Measurements from ENCODE around the gene ASB1. TPM values are rescaled to one million over a fixed set of nuclear protein-coding genes. Genes with fewer than 3 reads are reported as not detected.

The ASB1 gene
- total RNA-seq, 1 experiment from 2014 or later: 46.0 TPM

GRCh38 chr2:238492840-238493239, 66.1 kb downstream of the ASB1 start:
- no peaks in the 10 kb centered on the region for H3K79me2 ChIP-seq (ENCODE audit: insufficient read depth, low read length)
- no peaks in the 10 kb centered on the region for H3K9me3 ChIP-seq (ENCODE audit: control insufficient read depth, low read depth, low read length)
- no peaks in the 10 kb centered on the region for H3K36me3 Mint-ChIP-seq (ENCODE audit: insufficient read depth in 1 of 3, low read depth in 3 of 3)
- no peak overlapping the region for H3K4ac ChIP-seq (ENCODE audit: low read depth, low read length)
- H2BK20ac ChIP-seq (ENCODE audit: low read depth, low read length, poor library complexity, severe bottlenecking): no peak overlapping the region
- no peak overlapping the region for H4K5ac ChIP-seq (ENCODE audit: insufficient read length, low read depth, low read length)
- H3K56ac ChIP-seq (ENCODE audit: insufficient read length, low read depth, low read length): no peak overlapping the region
- no peak for DNase-seq
- H4K20me1 ChIP-seq (ENCODE audit: control insufficient read depth, insufficient read depth, insufficient read length): no peaks in the 10 kb centered on the region
- H3K4me1 Mint-ChIP-seq: peaks cover 10 to 12% of the 10 kb centered on the region in 2 experiments
- no peaks in the 10 kb centered on the region for H3K23me2 ChIP-seq (ENCODE audit: insufficient read length, low read depth, low read length, poor library complexity, severe bottlenecking)
- H3K79me1 ChIP-seq (ENCODE audit: insufficient read depth, low read depth, low read length, poor library complexity, severe bottlenecking): no peaks in the 10 kb centered on the region
- H3K27me3 ChIP-seq (ENCODE audit: insufficient read depth, low read length): no peaks in the 10 kb centered on the region
- no peak overlapping the region for H2BK120ac ChIP-seq (ENCODE audit: low read depth, low read length, poor library complexity, severe bottlenecking)
- no peak overlapping the region for H2AFZ ChIP-seq (ENCODE audit: low read length)
- H4K91ac ChIP-seq (ENCODE audit: insufficient read length, low read depth, low read length): no peak overlapping the region
- H3K9me3 Mint-ChIP-seq: no peaks in the 10 kb centered on the region
- H3K27ac ChIP-seq (ENCODE audit: insufficient read length, low read depth, low read length): no peak overlapping the region
- no peak overlapping the region for H2BK15ac ChIP-seq (ENCODE audit: low read depth, low read length)
- no peak overlapping the region for H3K4me2 ChIP-seq (ENCODE audit: insufficient read depth, insufficient read length, low read length)
- H4K8ac ChIP-seq (replicated peaks; ENCODE audit: insufficient read length, low read depth, low read length): no peak overlapping the region
- H3K4me1 ChIP-seq (ENCODE audit: insufficient read depth, low read length): no peaks in the 10 kb centered on the region
- no peak overlapping the region for H2BK5ac ChIP-seq (ENCODE audit: insufficient read length, low read length)
- no peak overlapping the region for H2BK12ac ChIP-seq (ENCODE audit: insufficient read length, low read depth, low read length)
- TF ChIP-seq CTCF (conservative IDR thresholded peaks at IDR 0.05): no peak
- H3T11ph ChIP-seq (ENCODE audit: low read length): no peak overlapping the region
- H3K18ac ChIP-seq (ENCODE audit: insufficient read length, low read depth, low read length): no peak overlapping the region
- peaks cover 5% of the 10 kb centered on the region for H3K27me3 Mint-ChIP-seq (ENCODE audit: low read depth)
- H3K14ac ChIP-seq (ENCODE audit: insufficient read depth, low read length): no peak overlapping the region
- WGBS (ENCODE audit: extremely low coverage, insufficient read length, low lambda C conversion rate): no CpG with 5 or more reads among the region's 5 CpGs
- H3K9ac ChIP-seq (ENCODE audit: extremely low read depth, insufficient read length, low read length): no peak overlapping the region
- H3K23ac ChIP-seq (ENCODE audit: insufficient read length, low read depth, low read length): no peak overlapping the region
- no peak overlapping the region for H3K27ac Mint-ChIP-seq
- H2AK5ac ChIP-seq (ENCODE audit: insufficient read length, low read length): no peak overlapping the region
- no peak overlapping the region for H3K4me3 Mint-ChIP-seq
